ENCODE results near the gene TTLL10. TPM values are rescaled to one million over a fixed set of nuclear protein-coding genes. Genes with fewer than 3 reads are reported as not detected.

TTLL10 gene
- total and polyA plus RNA-seq, 2 of the 8 experiments (the other 6 are each of a cell fraction or from before 2014, with no cell fraction given) = 1.1 to 1.7 TPM

DNA sequence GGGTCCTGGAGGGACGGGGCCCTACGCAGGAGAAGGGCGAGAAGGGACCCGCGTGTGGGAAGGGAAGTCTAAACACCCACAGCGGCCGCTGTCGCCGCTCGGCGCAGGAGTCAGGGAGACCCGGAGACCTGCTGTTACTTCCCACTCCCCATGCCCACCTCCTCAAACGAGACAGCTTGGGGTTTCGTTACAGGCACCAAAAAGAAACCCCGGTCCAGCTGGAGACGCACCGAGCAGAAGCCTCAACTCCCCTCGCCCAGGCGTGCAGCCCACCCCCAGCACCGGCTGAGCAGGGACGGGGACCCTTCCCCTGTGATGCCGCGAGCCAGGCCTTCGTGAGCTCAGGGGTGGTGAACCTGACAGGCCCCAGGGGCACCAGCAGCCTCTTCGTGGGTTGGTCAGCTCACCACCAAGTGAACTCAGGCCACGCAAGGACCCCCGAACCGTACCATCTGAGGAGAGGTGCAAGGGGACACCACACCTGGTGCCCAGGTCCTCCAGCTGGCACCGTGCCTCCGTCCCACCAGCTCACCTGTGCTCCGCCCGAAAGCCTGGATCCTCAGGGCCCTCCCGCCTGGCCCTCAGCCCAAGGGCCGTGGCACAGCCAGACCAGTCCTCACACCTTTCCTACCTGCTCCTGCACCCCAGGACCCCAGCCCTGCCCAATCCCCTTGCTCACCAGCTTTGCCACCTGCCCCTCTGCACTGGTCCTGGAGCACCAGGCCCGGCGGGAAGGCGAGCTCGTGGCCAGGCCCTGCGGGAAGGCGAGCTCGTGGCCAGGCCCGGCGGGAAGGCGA, 53.1 kb downstream of the TTLL10 start:
- Histone ChIP-seq H4K5ac (ENCODE audit: insufficient read length, low read depth, low read length) (no peak overlapping the region), H3K23ac (ENCODE audit: insufficient read length) (no peak overlapping the region), H3K79me1 (ENCODE audit: low read depth, low read length) (peaks cover 37% of the 10 kb centered on the region), H3K27me3 (replicated peaks in 1 of 4; ENCODE audit: control insufficient read depth in 3 of 4, extremely low read depth in 1 of 4, insufficient read depth in 3 of 4, low read length in 3 of 4) (no peaks in the 10 kb centered on the region), H3K36me3 (ENCODE audit: control insufficient read depth in 2 of 4, insufficient read depth in 4 of 4, low read length in 3 of 4) (peaks cover 4 to 30% (median 15%) of the 10 kb centered on the region in 4 experiments; a peak in 7 of 8 replicates), H4K8ac (ENCODE audit: extremely low read depth, insufficient read depth, low read length) (no peak overlapping the region), H3K23me2 (ENCODE audit: low read depth, low read length) (peaks cover 7% of the 10 kb centered on the region), H2AFZ (ENCODE audit: low read length) (no peak overlapping the region), H3K14ac (ENCODE audit: insufficient read length) (no peak overlapping the region), H3K56ac (replicated peaks; ENCODE audit: insufficient read length, low read depth, low read length) (no peak overlapping the region), H4K20me1 (replicated peaks in 1 of 2; ENCODE audit: control insufficient read depth in 1 of 2, insufficient read depth in 2 of 2, low read length in 2 of 2) (peaks cover 5 to 31% of the 10 kb centered on the region in 2 experiments), H4K91ac (replicated peaks; ENCODE audit: insufficient read length, low read length) (no peak overlapping the region), H2BK20ac (ENCODE audit: low read length) (no peak overlapping the region), H2BK15ac (ENCODE audit: low read length) (no peak overlapping the region), H2BK120ac (replicated peaks; ENCODE audit: low read depth, low read length) (no peak overlapping the region), H3K4me3 (ENCODE audit: extremely low read depth in 1 of 4, insufficient read depth in 2 of 4, low read depth in 3 of 4, low read length in 4 of 4) (no peak overlapping the region), H3K27ac (ENCODE audit: low read depth, low read length) (no peak overlapping the region), H3K9ac (replicated peaks in 1 of 4; ENCODE audit: extremely low read depth in 1 of 4, low read depth in 3 of 4, low read length in 3 of 4) (no peak overlapping the region), H2BK12ac (ENCODE audit: low read depth, low read length) (no peak overlapping the region), H2AK5ac (ENCODE audit: low read depth, low read length) (no peak overlapping the region), H3K9me3 (ENCODE audit: insufficient read depth in 2 of 2, low read depth in 1 of 2, low read length in 1 of 2) (no peaks in the 10 kb centered on the region), H3K79me2 (ENCODE audit: control insufficient read depth in 1 of 2, insufficient read depth in 2 of 2, low read length in 2 of 2) (peaks cover 6 to 39% of the 10 kb centered on the region in 2 experiments; a peak in 3 of 4 replicates), H3K4me2 (ENCODE audit: insufficient read depth in 1 of 2, low read depth in 2 of 2, low read length in 2 of 2) (no peak overlapping the region), H3K4ac (replicated peaks; ENCODE audit: insufficient read length, low read depth, low read length) (no peak overlapping the region), H2BK5ac (ENCODE audit: low read depth, low read length) (no peak overlapping the region), H3K4me1 (replicated peaks in 1 of 4; ENCODE audit: control insufficient read depth in 3 of 4, insufficient read depth in 4 of 4, low read length in 3 of 4) (peaks cover 0 to 3% (median 0%) of the 10 kb centered on the region in 4 experiments; a peak in 1 of 7 replicates), H3K18ac (ENCODE audit: extremely low read depth, low read length) (no peak overlapping the region)
- 92% methylated on average over 23 of the region's 44 CpGs; no CpG with 5 or more reads in 1 of the 2 experiments for WGBS, 2 experiments (ENCODE audit: extremely low coverage in 1 of 2, insufficient coverage in 1 of 2, insufficient read length in 1 of 2, insufficient replicate concordance in 2 of 2, low coverage in 1 of 2, low lambda C conversion rate in 2 of 2, missing lambda C conversion rate in 1 of 2)
- FAIRE-seq = no peak
- ChIA-PET CTCF (ENCODE audit: partially characterized antibody) (interaction anchor here (0.8 to 6.2 kb wide), 6 partner anchors 11 to 194 kb away, joined by 3 to 28 read pairs (median 4); no protein-coding TSS in a partner anchor), POLR2A (ENCODE audit: partially characterized antibody) (interaction anchor here (0.6 to 3.1 kb wide), 4 partner anchors 11 to 167 kb away, joined by 3 to 15 read pairs (median 4); no protein-coding TSS in a partner anchor)
- no peak for TF ChIP-seq NANOG (IDR thresholded peaks at IDR 0.05; ENCODE audit: insufficient read depth, low read depth, low read length, poor library complexity, severe bottlenecking)
- no peak for TF ChIP-seq SUZ12 (IDR thresholded peaks at IDR 0.05; ENCODE audit: low read length)
- no peak for TF ChIP-seq HDAC2 (IDR thresholded peaks at IDR 0.05; ENCODE audit: borderline replicate concordance in 1 of 2, low read depth in 2 of 2, low read length in 2 of 2)
- no peak for TF ChIP-seq PHF8 (conservative IDR thresholded peaks at IDR 0.05; ENCODE audit: low read depth, low read length)
- TF ChIP-seq POU5F1 (IDR thresholded peaks at IDR 0.05; ENCODE audit: low read depth, low read length) = no peak
- TF ChIP-seq BRCA1 (IDR thresholded peaks at IDR 0.05; ENCODE audit: low read depth, low read length) = no peak
- no peak for DNase-seq (ENCODE audit: low read depth in 1 of 2, low spot score in 2 of 2)

Data from H1 (cell line).